NCI-H2196 (cell line): ENCODE measurements around the gene MLYCD.

ENCODE experiments used
- DNase-seq: peaks from one replicate; lab custom pipeline; 2025; ENCODE audit not compliant: unreplicated experiment; lab: John Stamatoyannopoulos, UW

The MLYCD gene

GRCh38 chr16:83925095-83925905, 26.4 kb downstream of the MLYCD start:
- DNase-seq = no peak

- no peak for DNase-seq
Measured at GRCh38 chr16:83925957-83926725, 27.2 kb downstream of the MLYCD start.

GRCh38 chr16:83926726-83927397, 27.9 kb downstream of the MLYCD start:
- peak; percentile 65 for DNase-seq

- no peak for DNase-seq
Measured at GRCh38 chr16:83928341-83929055, 29.6 kb downstream of the MLYCD start.

GRCh38 chr16:83929811-83930555, 31.1 kb downstream of the MLYCD start:
- DNase-seq = no peak

GRCh38 chr16:83930730-83931500, 32.0 kb downstream of the MLYCD start:
- DNase-seq = no peak

GRCh38 chr16:83931556-83931955, 32.6 kb downstream of the MLYCD start:
- no peak for DNase-seq

- no peak for DNase-seq
Measured at GRCh38 chr16:83932304-83932703, 33.4 kb downstream of the MLYCD start.

- DNase-seq = no peak
Measured at GRCh38 chr16:83932955-83933673, 34.2 kb downstream of the MLYCD start.

- DNase-seq = no peak
Measured at GRCh38 chr16:83933885-83934683, 35.2 kb downstream of the MLYCD start.

- no peak for DNase-seq
Measured at GRCh38 chr16:83934684-83934977, 35.7 kb downstream of the MLYCD start.

GRCh38 chr16:83935005-83935857, 36.3 kb downstream of the MLYCD start:
- no peak for DNase-seq

- DNase-seq = no peak
Measured at GRCh38 chr16:83935858-83936255, 36.9 kb downstream of the MLYCD start.

- DNase-seq = no peak
Measured at GRCh38 chr16:83936581-83937165, 37.8 kb downstream of the MLYCD start.

- no peak for DNase-seq
Measured at GRCh38 chr16:83937267-83937666, 38.4 kb downstream of the MLYCD start.

- DNase-seq = no peak
Measured at GRCh38 chr16:83937922-83938885, 39.3 kb downstream of the MLYCD start.
